SK-N-SH treated with all-trans-retinoic acid at 6 μM for 48 hours (cell line): ENCODE data around the gene NBAS.

Experiments used
- ARNTL ChIP-seq: fragments of 450-650 bp; formaldehyde crosslinking; IDR thresholded peaks from 2 replicates; pipeline ENCODE4 v1.5.0; 2020; ENCODE audit warnings: low read depth, mild to moderate bottlenecking, moderate library complexity, borderline replicate concordance
- BACH2 ChIP-seq: fragments of 250-450 bp; sonication (Bioruptor Pico); IDR thresholded peaks from 2 replicates; pipeline ENCODE4 v1.9.0; 2021; ENCODE audit warnings: mild to moderate bottlenecking, borderline replicate concordance
- CSDC2 ChIP-seq: fragments of 250-450 bp; sonication (Bioruptor Pico); IDR thresholded peaks from 2 replicates; pipeline ENCODE4 v1.5.0; 2020; ENCODE audit warnings: mild to moderate bottlenecking, moderate library complexity
- ESRRG ChIP-seq: fragments of 250-450 bp; sonication (Bioruptor Pico); IDR thresholded peaks from 2 replicates; pipeline ENCODE4 v1.6.1; 2021; ENCODE audit warnings: mild to moderate bottlenecking
- GLIS3 ChIP-seq: fragments of 250-450 bp; sonication (Bioruptor Pico); IDR thresholded peaks from 2 replicates; pipeline ENCODE4 v1.5.0; 2020; ENCODE audit warnings: mild to moderate bottlenecking, moderate library complexity
- ISL1 ChIP-seq: fragments of 250-450 bp; sonication (Bioruptor Pico); IDR thresholded peaks from 2 replicates; pipeline ENCODE4 v2.1.2; 2022; ENCODE audit warnings: mild to moderate bottlenecking, moderate library complexity
- PPARA ChIP-seq: fragments of 250-450 bp; sonication (Bioruptor Pico); IDR thresholded peaks from 2 replicates; pipeline ENCODE4 v1.5.0; 2020; ENCODE audit warnings: mild to moderate bottlenecking, borderline replicate concordance
- SNAI2 ChIP-seq: fragments of 250-450 bp; sonication (Bioruptor Pico); IDR thresholded peaks from 2 replicates; pipeline ENCODE4 v1.5.0; 2020; ENCODE audit warnings: mild to moderate bottlenecking, moderate library complexity
- ZC3H10 ChIP-seq: fragments of 250-450 bp; sonication (Bioruptor Pico); IDR thresholded peaks from 2 replicates; pipeline ENCODE4 v1.5.1; 2021; ENCODE audit warnings: mild to moderate bottlenecking, moderate library complexity
- ZFP3 ChIP-seq: fragments of 250-450 bp; sonication (Bioruptor Pico); IDR thresholded peaks from 2 replicates; pipeline ENCODE4 v1.5.0; 2020; ENCODE audit warnings: mild to moderate bottlenecking, moderate library complexity
- ZNF565 ChIP-seq: fragments of 450-650 bp; formaldehyde crosslinking; conservative IDR thresholded peaks from 2 replicates; pipeline ENCODE4 v1.5.0; 2020; ENCODE audit warnings: low read depth, mild to moderate bottlenecking, moderate library complexity
- TF ChIP-seq, protein P1 (sequence below): fragments of 250-450 bp; sonication (Bioruptor Pico); IDR thresholded peaks from 2 replicates; pipeline ENCODE4 v1.8.0; 2020; ENCODE audit warnings: mild to moderate bottlenecking, moderate library complexity, borderline replicate concordance
- TF ChIP-seq, protein P2 (sequence below): fragments of 250-450 bp; sonication (Bioruptor Pico); IDR thresholded peaks from 2 replicates; pipeline ENCODE4 v1.5.1; 2020; ENCODE audit warnings: low read depth, mild to moderate bottlenecking, moderate library complexity
- TF ChIP-seq, protein P3 (sequence below): fragments of 250-450 bp; sonication (Bioruptor Pico); IDR thresholded peaks from 2 replicates; pipeline ENCODE4 v1.8.0; 2021; ENCODE audit warnings: low read depth, mild to moderate bottlenecking, moderate library complexity, borderline replicate concordance

DNA sequence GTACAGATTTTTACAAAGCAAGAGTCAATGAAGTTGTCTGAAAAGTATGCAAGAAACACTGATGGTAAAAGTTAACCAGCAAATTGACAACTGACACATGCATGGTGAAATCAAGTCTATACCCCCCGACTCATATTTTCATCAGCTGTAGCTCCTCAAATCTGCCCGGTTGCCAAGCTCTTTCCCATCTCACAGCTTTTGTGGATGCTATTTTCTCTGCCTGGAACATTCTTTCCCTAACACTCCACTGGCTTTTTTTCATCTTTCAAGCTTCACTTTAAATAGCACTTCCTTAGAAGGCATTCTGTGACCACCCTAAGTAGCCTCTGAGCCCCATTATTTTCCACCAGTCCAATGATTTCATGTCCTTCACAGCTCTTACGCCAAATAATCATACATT lies 18.1 kb downstream of the NBAS start:
- TF ChIP-seq CSDC2 (CRISPR knock-in tag) (no peak), SNAI2 (CRISPR knock-in tag) (no peak), ZFP3 (CRISPR knock-in tag) (no peak), ESRRG (no peak), ZNF565 (no peak), BACH2 (CRISPR knock-in tag) (no peak), PPARA (CRISPR knock-in tag) (no peak), ISL1 (CRISPR knock-in tag) (no peak), GLIS3 (CRISPR knock-in tag) (no peak), ZC3H10 (no peak), ARNTL (no peak)
- TF ChIP-seq, protein P1, sequence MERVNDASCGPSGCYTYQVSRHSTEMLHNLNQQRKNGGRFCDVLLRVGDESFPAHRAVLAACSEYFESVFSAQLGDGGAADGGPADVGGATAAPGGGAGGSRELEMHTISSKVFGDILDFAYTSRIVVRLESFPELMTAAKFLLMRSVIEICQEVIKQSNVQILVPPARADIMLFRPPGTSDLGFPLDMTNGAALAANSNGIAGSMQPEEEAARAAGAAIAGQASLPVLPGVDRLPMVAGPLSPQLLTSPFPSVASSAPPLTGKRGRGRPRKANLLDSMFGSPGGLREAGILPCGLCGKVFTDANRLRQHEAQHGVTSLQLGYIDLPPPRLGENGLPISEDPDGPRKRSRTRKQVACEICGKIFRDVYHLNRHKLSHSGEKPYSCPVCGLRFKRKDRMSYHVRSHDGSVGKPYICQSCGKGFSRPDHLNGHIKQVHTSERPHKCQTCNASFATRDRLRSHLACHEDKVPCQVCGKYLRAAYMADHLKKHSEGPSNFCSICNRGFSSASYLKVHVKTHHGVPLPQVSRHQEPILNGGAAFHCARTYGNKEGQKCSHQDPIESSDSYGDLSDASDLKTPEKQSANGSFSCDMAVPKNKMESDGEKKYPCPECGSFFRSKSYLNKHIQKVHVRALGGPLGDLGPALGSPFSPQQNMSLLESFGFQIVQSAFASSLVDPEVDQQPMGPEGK (CRISPR knock-in tag), result no peak
- TF ChIP-seq, protein P2, sequence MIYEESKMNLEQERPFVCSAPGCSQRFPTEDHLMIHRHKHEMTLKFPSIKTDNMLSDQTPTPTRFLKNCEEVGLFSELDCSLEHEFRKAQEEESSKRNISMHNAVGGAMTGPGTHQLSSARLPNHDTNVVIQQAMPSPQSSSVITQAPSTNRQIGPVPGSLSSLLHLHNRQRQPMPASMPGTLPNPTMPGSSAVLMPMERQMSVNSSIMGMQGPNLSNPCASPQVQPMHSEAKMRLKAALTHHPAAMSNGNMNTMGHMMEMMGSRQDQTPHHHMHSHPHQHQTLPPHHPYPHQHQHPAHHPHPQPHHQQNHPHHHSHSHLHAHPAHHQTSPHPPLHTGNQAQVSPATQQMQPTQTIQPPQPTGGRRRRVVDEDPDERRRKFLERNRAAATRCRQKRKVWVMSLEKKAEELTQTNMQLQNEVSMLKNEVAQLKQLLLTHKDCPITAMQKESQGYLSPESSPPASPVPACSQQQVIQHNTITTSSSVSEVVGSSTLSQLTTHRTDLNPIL (CRISPR knock-in tag), result no peak
- TF ChIP-seq, protein P3, sequence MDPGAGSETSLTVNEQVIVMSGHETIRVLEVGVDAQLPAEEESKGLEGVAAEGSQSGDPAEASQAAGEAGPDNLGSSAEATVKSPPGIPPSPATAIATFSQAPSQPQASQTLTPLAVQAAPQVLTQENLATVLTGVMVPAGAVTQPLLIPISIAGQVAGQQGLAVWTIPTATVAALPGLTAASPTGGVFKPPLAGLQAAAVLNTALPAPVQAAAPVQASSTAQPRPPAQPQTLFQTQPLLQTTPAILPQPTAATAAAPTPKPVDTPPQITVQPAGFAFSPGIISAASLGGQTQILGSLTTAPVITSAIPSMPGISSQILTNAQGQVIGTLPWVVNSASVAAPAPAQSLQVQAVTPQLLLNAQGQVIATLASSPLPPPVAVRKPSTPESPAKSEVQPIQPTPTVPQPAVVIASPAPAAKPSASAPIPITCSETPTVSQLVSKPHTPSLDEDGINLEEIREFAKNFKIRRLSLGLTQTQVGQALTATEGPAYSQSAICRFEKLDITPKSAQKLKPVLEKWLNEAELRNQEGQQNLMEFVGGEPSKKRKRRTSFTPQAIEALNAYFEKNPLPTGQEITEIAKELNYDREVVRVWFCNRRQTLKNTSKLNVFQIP, result no peak
